ENCODE measurements around the gene MTUS2.

The MTUS2 gene

GRCh38 chr13:28854657-28855056 is 34.5 kb downstream of the MTUS2 start:
- no peak for TF ChIP-seq CTCF (IDR thresholded peaks at IDR 0.05; ENCODE audit: extremely low read depth, missing control alignments)
- no peak for DNase-seq (ENCODE audit: low spot score)

- no peak for TF ChIP-seq CTCF (IDR thresholded peaks at IDR 0.05; ENCODE audit: extremely low read depth, missing control alignments)
These were observed 36.1 kb downstream of the MTUS2 start for GRCh38 chr13:28856287-28856686.

GRCh38 chr13:28859069-28859468 is 38.9 kb downstream of the MTUS2 start:
- DNase-seq (ENCODE audit: low spot score), result no peak
- no peak for TF ChIP-seq CTCF (IDR thresholded peaks at IDR 0.05; ENCODE audit: extremely low read depth, missing control alignments)

More at GRCh38 chr13:28856287-28856686, 36.1 kb downstream of the MTUS2 start:
- no peak for DNase-seq (ENCODE audit: low spot score)

- TF ChIP-seq CTCF (IDR thresholded peaks at IDR 0.05; ENCODE audit: extremely low read depth, missing control alignments), result no peak
- no peak for DNase-seq (ENCODE audit: low spot score)
These were observed 39.6 kb downstream of the MTUS2 start for GRCh38 chr13:28859717-28860116.

GRCh38 chr13:28864544-28864943 is 44.4 kb downstream of the MTUS2 start:
- no peak for DNase-seq (ENCODE audit: low spot score)
- no peak for TF ChIP-seq CTCF (IDR thresholded peaks at IDR 0.05; ENCODE audit: extremely low read depth, missing control alignments)

GRCh38 chr13:28865149-28865744 is 45.1 kb downstream of the MTUS2 start:
- no peak for DNase-seq (ENCODE audit: low spot score)
- TF ChIP-seq CTCF (IDR thresholded peaks at IDR 0.05; ENCODE audit: extremely low read depth, missing control alignments), result no peak

- no peak for DNase-seq (ENCODE audit: low spot score)
- TF ChIP-seq CTCF (IDR thresholded peaks at IDR 0.05; ENCODE audit: extremely low read depth, missing control alignments), result no peak
These were observed 45.8 kb downstream of the MTUS2 start for GRCh38 chr13:28865951-28866350.
